SH-SY5Y (cell line): ENCODE measurements around the gene CHSY3.

Experiments used
- GATA2 ChIP-seq: IDR thresholded peaks from 2 replicates; pipeline ENCODE4 v1.6.1; 2011; ENCODE audit warnings: mild to moderate bottlenecking, low read depth, low read length
- GATA3 ChIP-seq: IDR thresholded peaks from 2 replicates; pipeline ENCODE4 v1.6.1; 2011; ENCODE audit warnings: low read depth, mild to moderate bottlenecking, low read length, moderate library complexity

DNA sequence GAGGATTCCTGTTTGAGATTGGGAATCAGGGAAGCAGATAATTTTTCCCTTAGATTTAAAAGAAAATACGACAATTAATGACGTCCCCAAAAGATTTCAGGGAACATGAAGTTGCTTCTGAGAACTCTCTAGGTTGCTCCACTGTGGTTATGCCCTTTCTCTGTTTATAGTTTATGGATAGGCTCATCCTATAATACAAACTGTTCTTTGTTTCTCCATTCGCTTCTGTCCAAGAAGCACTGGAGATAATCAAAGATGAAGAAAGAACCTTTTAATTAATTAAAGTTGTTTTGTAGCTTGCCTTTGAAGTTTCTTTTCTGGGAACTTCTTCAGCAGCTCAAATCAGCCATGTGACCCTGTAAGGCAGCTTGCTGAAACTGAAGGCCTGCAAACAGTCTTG lies 87.5 kb downstream of the CHSY3 start:
- TF ChIP-seq GATA2: no peak
- no peak for TF ChIP-seq GATA3
